GF-D8 (cell line): ENCODE results near the gene TMSB4X.

Experiments
- DNase-seq: peaks from one replicate; lab custom pipeline; 2025; lab: John Stamatoyannopoulos, UW

TMSB4X gene

GRCh38 chrX:13024986-13025385 is 50.1 kb downstream of the TMSB4X start:
- no peak for DNase-seq
